NCI-H345 treated with DMSO at 0.1 percent for 48 hours (cell line): ENCODE results near the gene SEC22C.

Experiments used
- DNase-seq: peaks from one replicate; lab custom pipeline; 2025; ENCODE audit not compliant: unreplicated experiment; lab: John Stamatoyannopoulos, UW

Gene SEC22C

DNA sequence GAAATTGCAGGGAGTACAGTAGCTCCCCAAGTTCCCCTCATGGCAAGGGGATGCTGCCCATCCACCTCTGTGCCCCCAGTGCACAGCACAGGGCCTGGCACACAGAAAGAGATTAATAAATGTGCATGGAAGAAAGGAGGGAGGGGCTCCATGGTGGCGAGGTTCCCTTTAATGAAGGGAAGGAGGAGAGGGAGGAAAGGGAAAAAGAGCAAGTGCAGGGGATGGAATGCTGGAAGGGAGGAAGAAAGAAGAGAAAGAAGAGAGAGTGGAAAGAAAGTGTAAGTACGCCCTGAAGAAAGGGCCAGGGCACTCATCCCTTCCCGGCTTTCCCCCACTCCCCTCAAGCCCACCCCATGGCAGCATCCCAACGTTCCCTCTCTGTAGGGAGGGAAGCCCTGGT lies 80.9 kb downstream of the SEC22C start:
- DNase-seq = no peak

DNA sequence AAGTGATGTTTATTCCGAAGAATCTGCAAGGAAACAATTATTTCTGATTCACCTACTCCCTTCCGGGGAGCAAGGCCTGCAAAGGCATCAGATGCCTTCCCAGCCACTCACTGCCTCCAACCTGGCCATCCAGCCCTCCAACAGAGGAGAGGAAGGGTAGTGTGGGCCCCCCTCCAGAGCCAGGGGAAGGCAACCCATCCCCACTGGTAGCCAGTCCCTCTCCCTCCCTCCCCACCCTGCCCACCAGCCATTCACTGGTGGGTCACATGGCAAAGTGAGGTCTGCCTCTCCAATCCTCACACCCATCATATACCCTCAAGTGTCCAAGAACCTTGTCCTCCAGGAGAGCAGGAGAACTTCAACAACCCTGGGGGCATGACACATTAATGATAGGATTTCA lies 81.7 kb downstream of the SEC22C start:
- DNase-seq = no peak

DNA sequence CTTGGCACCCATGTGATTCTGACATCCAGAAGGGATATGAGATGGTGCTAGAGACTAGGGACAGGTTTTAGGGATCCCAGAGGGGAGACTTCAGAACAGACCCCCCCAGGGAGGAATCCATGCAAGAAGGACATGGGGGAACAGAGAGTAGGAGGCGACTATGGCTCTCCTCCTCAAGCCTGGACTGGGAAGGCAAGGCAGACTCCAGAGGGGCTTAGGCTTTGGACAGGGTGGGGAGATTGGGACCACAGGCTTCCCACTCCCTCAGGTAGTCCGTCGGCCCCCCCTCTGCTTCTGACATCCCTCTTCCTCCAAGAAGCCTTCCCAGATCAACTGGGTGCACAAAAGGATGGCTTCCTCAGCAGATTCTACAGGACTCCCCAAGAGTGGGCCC lies 82.3 kb downstream of the SEC22C start:
- DNase-seq = no peak

DNA sequence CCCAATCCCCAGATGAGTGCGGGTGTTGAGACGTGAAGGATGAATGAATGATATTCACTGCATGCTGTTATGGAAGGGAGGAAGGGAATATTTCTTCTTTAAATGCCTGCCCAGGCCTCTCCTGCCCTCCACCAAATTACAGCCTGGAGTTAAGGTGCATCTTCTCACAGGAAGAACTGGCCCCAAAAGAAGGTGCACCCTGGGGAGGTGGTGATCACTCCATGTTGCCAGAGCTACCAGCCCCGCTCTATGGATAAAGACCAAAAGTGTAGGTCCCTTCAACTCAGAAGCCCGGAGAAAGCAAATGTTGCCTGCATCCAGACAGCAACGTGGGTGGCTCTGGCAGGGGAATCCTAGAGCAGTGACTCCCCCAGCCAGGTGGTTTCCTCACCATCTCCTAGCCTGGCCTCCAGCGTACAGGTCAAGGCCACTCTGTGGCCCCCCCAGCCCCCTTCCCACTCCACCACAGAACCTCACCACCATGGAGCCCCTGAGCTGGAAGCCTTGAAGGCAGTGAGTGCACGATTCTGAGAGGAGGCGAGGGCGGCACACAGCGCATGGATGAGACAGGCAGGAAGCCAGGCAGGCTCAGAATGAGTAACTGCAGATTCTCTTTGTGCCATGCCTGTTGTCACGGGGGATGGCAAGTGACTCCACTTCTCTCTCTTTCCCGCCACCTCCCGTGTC lies 82.8 kb downstream of the SEC22C start:
- no peak for DNase-seq

DNA sequence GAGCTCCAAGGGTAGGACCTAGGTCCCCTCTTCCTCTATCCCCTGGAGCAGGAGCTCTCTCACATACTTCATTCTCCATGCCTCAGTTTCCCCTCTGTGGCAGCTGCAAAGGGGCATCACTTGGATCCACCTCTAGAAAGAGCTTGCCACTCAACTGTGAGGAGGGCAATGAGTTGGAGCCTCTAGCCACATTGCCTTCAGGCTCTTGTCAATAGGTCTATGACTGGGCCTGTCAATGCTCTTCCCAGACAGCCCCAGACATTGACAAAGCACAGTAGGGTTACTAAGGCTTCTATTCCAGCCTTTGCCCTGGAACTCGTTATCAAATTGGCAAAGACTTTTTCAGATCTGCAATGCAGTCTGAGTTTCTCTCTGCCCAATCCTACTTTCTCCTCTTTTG lies 83.7 kb downstream of the SEC22C start:
- no peak for DNase-seq
